ENCODE results near the gene PPIF.
A peak's percentile ranks its signal among the peaks of the same experiment; 100 is the strongest.
"Not testable (repeated sequence)": the region's sequence is repeated elsewhere in the genome, so short reads cannot be mapped to it uniquely, and the experiment has no call there.

Gene PPIF

GRCh38 chr10:79328147-79328701 is 19.0 kb upstream of the PPIF start:
- no peak overlapping the region for H3K4me3 ChIP-seq
- H3K27ac ChIP-seq = no peak overlapping the region

GRCh38 chr10:79328737-79329504 is 18.3 kb upstream of the PPIF start:
- H3K4me3 ChIP-seq = no peak overlapping the region
- peak overlapping the region in 2 of 21 experiments; percentile 3 to 18 for H3K27ac ChIP-seq

- Histone ChIP-seq H3K4me3 (no peak overlapping the region), H3K27ac (peak overlapping the region in 1 of 21 experiments; percentile 42)
Observed at GRCh38 chr10:79329529-79329928, 17.7 kb upstream of the PPIF start.

- H3K27ac ChIP-seq = peak overlapping the region in 15 of 21 experiments; percentile 2 to 79 (median 37)
- no peak overlapping the region for H3K4me3 ChIP-seq
Observed at GRCh38 chr10:79331226-79331625, 16.0 kb upstream of the PPIF start.

- Histone ChIP-seq H3K4me3 (no peak overlapping the region), H3K27ac (peak overlapping the region in 15 of 21 experiments; percentile 2 to 79 (median 37))
Observed at GRCh38 chr10:79331709-79332108, 15.6 kb upstream of the PPIF start.

GRCh38 chr10:79332610-79333315 is 14.5 kb upstream of the PPIF start:
- peak overlapping the region in 1 of 21 experiments; percentile 39 for H3K27ac ChIP-seq
- not testable (repeated sequence) for H3K4me3 ChIP-seq

GRCh38 chr10:79333513-79333912 is 13.8 kb upstream of the PPIF start:
- H3K27ac ChIP-seq = peak overlapping the region in 1 of 21 experiments; percentile 39
- H3K4me3 ChIP-seq = no peak overlapping the region

- no peak overlapping the region for H3K27ac ChIP-seq
- H3K4me3 ChIP-seq = no peak overlapping the region
Observed at GRCh38 chr10:79334573-79334972, 12.7 kb upstream of the PPIF start.

- H3K27ac ChIP-seq = no peak overlapping the region
- no peak overlapping the region for H3K4me3 ChIP-seq
Observed at GRCh38 chr10:79335094-79335469, 12.2 kb upstream of the PPIF start.

GRCh38 chr10:79335470-79336235 is 11.6 kb upstream of the PPIF start:
- no peak overlapping the region for H3K4me3 ChIP-seq
- no peak overlapping the region for H3K27ac ChIP-seq

GRCh38 chr10:79336276-79336675 is 11.0 kb upstream of the PPIF start:
- no peak overlapping the region for H3K27ac ChIP-seq
- H3K4me3 ChIP-seq = no peak overlapping the region

GRCh38 chr10:79336739-79337138 is 10.5 kb upstream of the PPIF start:
- Histone ChIP-seq H3K4me3 (no peak overlapping the region), H3K27ac (no peak overlapping the region)

GRCh38 chr10:79337783-79338469 is 9.3 kb upstream of the PPIF start:
- H3K4me3 ChIP-seq, H3K27ac ChIP-seq: not testable (repeated sequence)

GRCh38 chr10:79339266-79339665 is 8.0 kb upstream of the PPIF start:
- no peak overlapping the region for H3K27ac ChIP-seq
- no peak overlapping the region for H3K4me3 ChIP-seq

- Histone ChIP-seq H3K27ac (peak overlapping the region in 1 of 21 experiments; percentile 16), H3K4me3 (no peak overlapping the region)
Observed at GRCh38 chr10:79340646-79341244, 6.5 kb upstream of the PPIF start.

- Histone ChIP-seq H3K27ac (peak overlapping the region in 1 of 21 experiments; percentile 16), H3K4me3 (no peak overlapping the region)
Observed at GRCh38 chr10:79342295-79342761, 4.9 kb upstream of the PPIF start.

- peak overlapping the region in 1 of 21 experiments; percentile 16 for H3K27ac ChIP-seq
Observed at GRCh38 chr10:79342811-79343561, 4.3 kb upstream of the PPIF start.

GRCh38 chr10:79344502-79345195 is 2.6 kb upstream of the PPIF start:
- no peak overlapping the region for H3K4me3 ChIP-seq
- peak overlapping the region in 1 of 21 experiments; percentile 21 for H3K27ac ChIP-seq

More at GRCh38 chr10:79342811-79343561, 4.3 kb upstream of the PPIF start:
- H3K4me3 ChIP-seq = no peak overlapping the region

Data from skin epidermis (tissue), 12 donors.